Smooth muscle cell (in vitro differentiated cells): ENCODE measurements around the gene OR1S1. TPM values are rescaled to one million over a fixed set of nuclear protein-coding genes. Genes with fewer than 3 reads are reported as not detected.

ENCODE experiments used
- DNase-seq: peaks from one replicate; lab custom pipeline; 2025; ENCODE audit not compliant: unreplicated experiment; lab: John Stamatoyannopoulos, UW
- H2AFZ ChIP-seq: fragments of 200-600 bp; sonication (generic); 2 replicates; pipeline ENCODE4 v1.6.0; 2016; ENCODE audit warnings: antibody characterized with exemption, low read depth, mild to moderate bottlenecking
- H3F3A ChIP-seq: fragments of 200-600 bp; sonication (generic); 2 replicates; pipeline ENCODE4 v1.6.0; 2017; ENCODE audit warnings: antibody characterized with exemption, low read depth
- H3K27ac ChIP-seq: fragments of 200-600 bp; sonication (generic); 2 replicates; pipeline ENCODE4 v1.5.1; 2016; ENCODE audit warnings: low read depth, mild to moderate bottlenecking
- H3K27me3 ChIP-seq: fragments of 200-600 bp; sonication (generic); 2 replicates; pipeline ENCODE4 v1.6.1; 2016; ENCODE audit warnings: low read depth, mild to moderate bottlenecking
- H3K36me3 ChIP-seq: fragments of 200-600 bp; sonication (generic); 2 replicates; pipeline ENCODE4 v1.5.1; 2016; ENCODE audit warnings: low read depth
- H3K4me1 ChIP-seq: fragments of 200-600 bp; sonication (generic); 2 replicates; pipeline ENCODE4 v1.5.1; 2016; ENCODE audit warnings: low read depth
- H3K4me2 ChIP-seq: fragments of 200-600 bp; sonication (generic); 2 replicates; pipeline ENCODE4 v1.6.0; 2016; ENCODE audit warnings: mild to moderate bottlenecking
- H3K4me3 ChIP-seq: fragments of 200-600 bp; sonication (generic); 2 replicates; pipeline ENCODE4 v1.5.1; 2016; ENCODE audit warnings: mild to moderate bottlenecking
- H3K79me2 ChIP-seq: fragments of 200-600 bp; sonication (generic); 2 replicates; pipeline ENCODE4 v1.6.0; 2016; ENCODE audit warnings: low read depth, mild to moderate bottlenecking
- H3K9ac ChIP-seq: fragments of 200-600 bp; sonication (generic); 2 replicates; pipeline ENCODE4 v1.6.0; 2016; ENCODE audit warnings: low read depth
- H3K9me3 ChIP-seq: fragments of 200-600 bp; sonication (generic); replicated peaks from 2 replicates; pipeline ENCODE4 v1.5.1; 2016; ENCODE audit warnings: low read depth
- H4K20me1 ChIP-seq: fragments of 200-600 bp; sonication (generic); 2 replicates; pipeline ENCODE4 v1.6.0; 2016; ENCODE audit warnings: low read depth
- WGBS: methylation state at CpG from one replicate; pipeline ENCODE4 v1.1.7; 2016; ENCODE audit warnings: low lambda C conversion rate; 5-methylcytosine and 5-hydroxymethylcytosine counted together
- polyA plus RNA-seq: library from polyadenylated mRNA; unstranded; fragments of >200 nt; fragmentation: Nextera tagmentation; extraction: Ambion mirVana; gene quantifications from 2 replicates; pipeline ENCODE4 v1.2.1, GENCODE V29; 2016
- total RNA-seq: library from RNA; depleted of rRNA; stranded (reverse); fragments of >200 nt; gene quantifications from 2 replicates; pipeline ENCODE4 v1.2.3, GENCODE V29; 2014
- TF ChIP-seq, protein P1 (sequence below): fragments of 200-600 bp; sonication (generic); IDR thresholded peaks from 2 replicates; pipeline ENCODE4 v1.5.1; 2017; ENCODE audit warnings: borderline replicate concordance, mild to moderate bottlenecking, antibody characterized with exemption; ENCODE audit not compliant: insufficient read depth, poor library complexity, severe bottlenecking

Gene OR1S1
- total and polyA plus RNA-seq, 2 experiments from 2014 or later, result not detected

DNA sequence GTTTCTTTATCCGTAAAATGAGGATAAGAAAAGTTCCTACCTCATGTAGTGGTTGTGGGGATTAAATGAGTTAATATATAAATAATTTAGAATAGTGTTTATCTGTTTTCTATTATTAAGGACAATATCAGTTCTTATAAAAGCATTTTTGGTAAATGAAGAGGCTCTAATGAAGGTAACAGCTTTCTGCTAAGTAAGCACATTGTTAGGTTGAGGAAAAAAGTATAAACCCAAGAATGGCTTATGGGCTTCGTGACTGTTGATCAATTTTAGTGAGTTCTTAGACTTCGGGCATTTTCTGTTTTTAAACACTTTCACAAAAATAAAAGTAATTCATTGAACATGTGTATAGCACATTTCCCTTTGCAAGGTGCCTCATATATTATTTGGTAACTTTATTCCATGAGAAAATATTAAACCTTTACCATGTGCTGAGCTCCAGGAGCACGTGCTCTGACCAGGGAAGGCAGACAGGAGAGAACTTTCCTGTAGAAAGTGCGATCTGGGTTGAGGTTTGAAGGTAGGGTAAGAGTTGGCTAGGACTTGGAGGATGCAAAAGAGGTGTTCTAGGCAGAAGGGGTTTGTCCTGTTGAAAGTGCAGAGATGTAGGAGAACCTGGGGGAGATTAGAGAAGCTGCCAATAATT lies 35.0 kb upstream of the OR1S1 start:
- 83% methylated on average over 5 of the region's 5 CpGs for WGBS
- Histone ChIP-seq H3K79me2 (no peaks in the 10 kb centered on the region), H3F3A (no peaks in the 10 kb centered on the region), H3K4me1 (no peaks in the 10 kb centered on the region), H3K4me2 (no peak overlapping the region), H3K9me3 (no peaks in the 10 kb centered on the region), H3K27me3 (no peaks in the 10 kb centered on the region), H3K9ac (no peak overlapping the region), H2AFZ (no peak overlapping the region), H3K4me3 (no peak overlapping the region), H4K20me1 (no peaks in the 10 kb centered on the region), H3K36me3 (no peaks in the 10 kb centered on the region), H3K27ac (no peak overlapping the region)
- DNase-seq, result no peak
- TF ChIP-seq, protein P1, sequence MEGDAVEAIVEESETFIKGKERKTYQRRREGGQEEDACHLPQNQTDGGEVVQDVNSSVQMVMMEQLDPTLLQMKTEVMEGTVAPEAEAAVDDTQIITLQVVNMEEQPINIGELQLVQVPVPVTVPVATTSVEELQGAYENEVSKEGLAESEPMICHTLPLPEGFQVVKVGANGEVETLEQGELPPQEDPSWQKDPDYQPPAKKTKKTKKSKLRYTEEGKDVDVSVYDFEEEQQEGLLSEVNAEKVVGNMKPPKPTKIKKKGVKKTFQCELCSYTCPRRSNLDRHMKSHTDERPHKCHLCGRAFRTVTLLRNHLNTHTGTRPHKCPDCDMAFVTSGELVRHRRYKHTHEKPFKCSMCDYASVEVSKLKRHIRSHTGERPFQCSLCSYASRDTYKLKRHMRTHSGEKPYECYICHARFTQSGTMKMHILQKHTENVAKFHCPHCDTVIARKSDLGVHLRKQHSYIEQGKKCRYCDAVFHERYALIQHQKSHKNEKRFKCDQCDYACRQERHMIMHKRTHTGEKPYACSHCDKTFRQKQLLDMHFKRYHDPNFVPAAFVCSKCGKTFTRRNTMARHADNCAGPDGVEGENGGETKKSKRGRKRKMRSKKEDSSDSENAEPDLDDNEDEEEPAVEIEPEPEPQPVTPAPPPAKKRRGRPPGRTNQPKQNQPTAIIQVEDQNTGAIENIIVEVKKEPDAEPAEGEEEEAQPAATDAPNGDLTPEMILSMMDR, result no peak

DNA sequence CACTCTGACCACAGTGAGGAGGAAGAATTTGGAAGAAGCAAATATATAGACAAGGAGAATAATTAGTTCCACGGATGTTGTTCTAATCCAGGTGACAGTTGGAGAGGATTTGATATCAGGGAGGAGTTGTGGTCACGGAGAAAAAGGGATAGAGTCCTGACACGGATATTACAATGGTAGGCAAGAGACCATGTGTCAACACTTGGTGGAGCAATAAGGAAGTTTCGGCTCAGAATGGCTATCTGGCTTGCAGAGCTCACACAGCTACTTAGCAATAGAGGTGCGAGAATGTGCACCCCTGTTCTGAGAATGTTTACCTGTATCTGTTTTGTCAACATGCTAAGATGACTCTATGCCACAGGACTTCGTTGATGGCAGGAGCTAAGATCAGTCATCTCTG lies 34.1 kb upstream of the OR1S1 start:
- H3K9ac ChIP-seq, result no peak overlapping the region
- no peak overlapping the region for H2AFZ ChIP-seq
- WGBS, result 82% methylated on average over 6 of the region's 6 CpGs
- no peaks in the 10 kb centered on the region for H3K36me3 ChIP-seq
- TF ChIP-seq, protein P1, result no peak
- no peaks in the 10 kb centered on the region for H3K9me3 ChIP-seq
- DNase-seq, result no peak
- no peaks in the 10 kb centered on the region for H3K4me1 ChIP-seq
- H3K27me3 ChIP-seq, result no peaks in the 10 kb centered on the region
- H3K27ac ChIP-seq, result no peak overlapping the region
- no peak overlapping the region for H3K4me2 ChIP-seq
- H4K20me1 ChIP-seq, result no peaks in the 10 kb centered on the region
- H3F3A ChIP-seq, result no peaks in the 10 kb centered on the region
- H3K79me2 ChIP-seq, result no peaks in the 10 kb centered on the region
- H3K4me3 ChIP-seq, result no peak overlapping the region

DNA sequence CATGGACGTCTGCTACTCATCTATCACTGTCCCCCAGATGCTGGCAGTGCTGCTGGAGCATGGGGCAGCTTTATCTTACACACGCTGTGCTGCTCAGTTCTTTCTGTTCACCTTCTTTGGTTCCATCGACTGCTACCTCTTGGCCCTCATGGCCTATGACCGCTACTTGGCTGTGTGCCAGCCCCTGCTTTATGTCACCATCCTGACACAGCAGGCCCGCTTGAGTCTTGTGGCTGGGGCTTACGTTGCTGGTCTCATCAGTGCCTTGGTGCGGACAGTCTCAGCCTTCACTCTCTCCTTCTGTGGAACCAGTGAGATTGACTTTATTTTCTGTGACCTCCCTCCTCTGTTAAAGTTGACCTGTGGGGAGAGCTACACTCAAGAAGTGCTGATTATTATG lies 32.9 kb upstream of the OR1S1 start:
- Histone ChIP-seq H3F3A (no peaks in the 10 kb centered on the region), H3K27me3 (no peaks in the 10 kb centered on the region), H2AFZ (no peak overlapping the region), H3K36me3 (no peaks in the 10 kb centered on the region), H4K20me1 (no peaks in the 10 kb centered on the region), H3K27ac (no peak overlapping the region), H3K9me3 (no peaks in the 10 kb centered on the region), H3K4me3 (no peak overlapping the region), H3K4me1 (no peaks in the 10 kb centered on the region), H3K9ac (no peak overlapping the region), H3K4me2 (no peak overlapping the region), H3K79me2 (no peaks in the 10 kb centered on the region)
- 88% methylated on average over 7 of the region's 7 CpGs for WGBS
- DNase-seq, result no peak
- TF ChIP-seq, protein P1, result no peak

DNA sequence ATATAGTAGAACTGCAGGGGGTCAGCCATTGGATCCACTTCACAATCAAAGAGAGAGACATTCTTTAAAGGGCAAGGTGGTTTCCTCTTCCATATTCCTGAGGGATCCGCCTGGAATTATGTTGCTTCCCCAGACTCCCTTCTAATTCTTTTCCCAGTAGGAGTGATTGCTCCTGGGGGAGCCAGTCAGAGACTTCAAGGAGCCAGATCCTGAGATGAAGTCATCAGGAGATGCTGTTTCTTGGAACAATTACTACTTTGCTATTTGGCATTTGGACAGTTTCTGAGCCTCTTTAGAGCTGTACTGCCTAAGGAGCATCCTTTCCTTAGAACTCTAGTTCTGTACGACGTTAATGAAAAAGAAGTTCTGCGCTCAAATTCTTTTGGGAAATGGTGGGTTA lies 25.6 kb upstream of the OR1S1 start:
- no peak overlapping the region for H2AFZ ChIP-seq
- WGBS, result 89% methylated on average over 4 of the region's 4 CpGs
- no peak overlapping the region for H3K4me3 ChIP-seq
- H3K4me2 ChIP-seq, result no peak overlapping the region
- H3K4me1 ChIP-seq, result no peaks in the 10 kb centered on the region
- no peaks in the 10 kb centered on the region for H3K79me2 ChIP-seq
- no peaks in the 10 kb centered on the region for H4K20me1 ChIP-seq
- no peak overlapping the region for H3K9ac ChIP-seq
- H3K36me3 ChIP-seq, result no peaks in the 10 kb centered on the region
- DNase-seq, result no peak
- H3K9me3 ChIP-seq, result no peaks in the 10 kb centered on the region
- H3F3A ChIP-seq, result no peaks in the 10 kb centered on the region
- H3K27ac ChIP-seq, result no peak overlapping the region
- TF ChIP-seq, protein P1, result no peak
- no peaks in the 10 kb centered on the region for H3K27me3 ChIP-seq
